ENCODE measurements around the gene PNPO. TPM values are rescaled to one million over a fixed set of nuclear protein-coding genes. Genes with fewer than 3 reads are reported as not detected.

Gene PNPO
- total RNA-seq, 2 experiments from 2014 or later: 37.9 to 44.0 TPM

GRCh38 chr17:47950448-47950847, 9.1 kb downstream of the PNPO start:
- ATAC-seq (no peak), DNase-seq (no peak)
- H3K9me3 Mint-ChIP-seq (ENCODE audit: insufficient read depth): no peaks in the 10 kb centered on the region
- H3K27me3 Mint-ChIP-seq (ENCODE audit: low read depth): no peaks in the 10 kb centered on the region
- peaks cover 39% of the 10 kb centered on the region for H3K36me3 Mint-ChIP-seq (ENCODE audit: low read depth)
- no peak overlapping the region for H3K4me3 Mint-ChIP-seq
- ChIA-PET POLR2A (interaction anchor here (0.9 to 3.8 kb wide), 2 partner anchors 17 to 20 kb away, joined by 3 to 21 read pairs; partner anchors contain the start of gene CDK5RAP3), CTCF (interaction anchor here (0.7 to 12.9 kb wide), 23 partner anchors 9 to 643 kb away, joined by 3 to 328 read pairs (median 5); partner anchors contain the start of genes CDK5RAP3, HOXB5, LRRC46 and MRPL10)
- peaks cover 38% of the 10 kb centered on the region for H3K4me1 Mint-ChIP-seq (ENCODE audit: low read depth)
- no peak overlapping the region for H3K27ac Mint-ChIP-seq

GRCh38 chr17:47952171-47953021, 11.0 kb downstream of the PNPO start:
- Mint-ChIP-seq H3K36me3 (ENCODE audit: low read depth) (peaks cover 20% of the 10 kb centered on the region), H3K9me3 (ENCODE audit: insufficient read depth) (no peaks in the 10 kb centered on the region), H3K4me1 (ENCODE audit: low read depth) (peaks cover 19% of the 10 kb centered on the region), H3K27ac (no peak overlapping the region), H3K4me3 (no peak overlapping the region), H3K27me3 (ENCODE audit: low read depth) (no peaks in the 10 kb centered on the region)
- CTCF ChIA-PET: interaction anchor here (1.1 to 12.9 kb wide), 5 partner anchors 11 to 128 kb away, joined by 3 to 328 read pairs (median 34); partner anchors contain the start of genes CDK5RAP3 and PNPO
- DNase-seq (no peak), ATAC-seq (no peak)
- POLR2A ChIA-PET: interaction anchor here (3.8 kb wide), 1 partner anchor 18 kb away, joined by 21 read pairs; the partner anchor contains the start of gene CDK5RAP3

- no peaks in the 10 kb centered on the region for H3K27me3 Mint-ChIP-seq (ENCODE audit: low read depth)
- CTCF ChIA-PET: interaction anchor here (4.2 to 10.1 kb wide), 3 partner anchors 8 to 62 kb away, joined by 44 to 120 read pairs (median 52); partner anchors contain the start of gene CDK5RAP3
Observed at GRCh38 chr17:47953909-47954308, 12.5 kb downstream of the PNPO start.

GRCh38 chr17:47955497-47956461, 14.4 kb downstream of the PNPO start:
- no peaks in the 10 kb centered on the region for H3K4me1 Mint-ChIP-seq (ENCODE audit: low read depth)
- H3K36me3 Mint-ChIP-seq (ENCODE audit: low read depth): peaks cover 2% of the 10 kb centered on the region
- DNase-seq: no peak
- ChIA-PET POLR2A (interaction anchor here (0.6 to 1.1 kb wide), 3 partner anchors 8 to 55 kb away, joined by 3 to 6 read pairs (median 4); partner anchors contain the start of gene PNPO), CTCF (interaction anchor here (1.2 to 7.7 kb wide), 6 partner anchors 10 to 66 kb away, joined by 3 to 52 read pairs (median 4); partner anchors contain the start of gene CDK5RAP3)
- no peaks in the 10 kb centered on the region for H3K9me3 Mint-ChIP-seq (ENCODE audit: insufficient read depth)
- H3K27ac Mint-ChIP-seq: no peak overlapping the region
- ATAC-seq: no peak
- H3K4me3 Mint-ChIP-seq: no peak overlapping the region
- no peaks in the 10 kb centered on the region for H3K27me3 Mint-ChIP-seq (ENCODE audit: low read depth)

More at GRCh38 chr17:47953909-47954308, 12.5 kb downstream of the PNPO start:
- no peak overlapping the region for H3K4me3 Mint-ChIP-seq
- H3K4me1 Mint-ChIP-seq (ENCODE audit: low read depth): peaks cover 13% of the 10 kb centered on the region
- no peak overlapping the region for H3K27ac Mint-ChIP-seq
- H3K36me3 Mint-ChIP-seq (ENCODE audit: low read depth): peaks cover 11% of the 10 kb centered on the region
- POLR2A ChIA-PET: interaction anchor here (0.6 to 1.1 kb wide), 2 partner anchors 12 to 37 kb away, joined by 3 to 5 read pairs; partner anchors contain the start of gene PNPO
- no peak for DNase-seq
- H3K9me3 Mint-ChIP-seq (ENCODE audit: insufficient read depth): no peaks in the 10 kb centered on the region
- ATAC-seq: no peak

- no peaks in the 10 kb centered on the region for H3K4me1 Mint-ChIP-seq (ENCODE audit: low read depth)
Observed at GRCh38 chr17:47956791-47957590, 15.6 kb downstream of the PNPO start.

GRCh38 chr17:47957591-47958490, 16.5 kb downstream of the PNPO start, which contains the start of gene PRR15L:
TSS of gene PRR15L (minus strand) at chr17:47957883. CDS start at chr17:47953234, 4,649 bp downstream.
- POLR2A ChIA-PET: interaction anchor here (1.2 to 1.6 kb wide), 2 partner anchors 13 to 62 kb away, joined by 3 to 4 read pairs; partner anchors contain the start of gene CDK5RAP3
- H3K4me3 Mint-ChIP-seq: no peak within 1 kb of the TSS
- peaks cover 1% of the 10 kb centered on the region for H3K36me3 Mint-ChIP-seq (ENCODE audit: low read depth)
- CTCF ChIA-PET: interaction anchor here (1.1 to 7.7 kb wide), 3 partner anchors 9 to 12 kb away, joined by 5 to 52 read pairs (median 44); partner anchors contain the start of gene CDK5RAP3
- H3K27me3 Mint-ChIP-seq (ENCODE audit: low read depth): no peaks in the 10 kb centered on the region
- no peak for DNase-seq
- no peaks in the 10 kb centered on the region for H3K9me3 Mint-ChIP-seq (ENCODE audit: insufficient read depth)
- no peaks in the 10 kb centered on the region for H3K4me1 Mint-ChIP-seq (ENCODE audit: low read depth)
- no peak for ATAC-seq
- H3K27ac Mint-ChIP-seq: no peak within 1 kb of the TSS

More at GRCh38 chr17:47956791-47957590, 15.6 kb downstream of the PNPO start:
- no peaks in the 10 kb centered on the region for H3K9me3 Mint-ChIP-seq (ENCODE audit: insufficient read depth)
- ATAC-seq (no peak), DNase-seq (no peak)
- H3K27ac Mint-ChIP-seq: no peak overlapping the region
- H3K4me3 Mint-ChIP-seq: no peak overlapping the region
- ChIA-PET POLR2A (interaction anchor here (0.7 to 1.6 kb wide), 4 partner anchors 14 to 61 kb away, joined by 3 to 6 read pairs (median 4); partner anchors contain the start of genes CDK5RAP3 and PNPO), CTCF (interaction anchor here (1.1 to 7.7 kb wide), 5 partner anchors 8 to 67 kb away, joined by 3 to 52 read pairs (median 5); partner anchors contain the start of gene CDK5RAP3)
- no peaks in the 10 kb centered on the region for H3K27me3 Mint-ChIP-seq (ENCODE audit: low read depth)
- H3K36me3 Mint-ChIP-seq (ENCODE audit: low read depth): peaks cover 2% of the 10 kb centered on the region

- POLR2A ChIA-PET: no interaction called here
- CTCF ChIA-PET: interaction anchor here (2.3 to 7.7 kb wide), 3 partner anchors 10 to 13 kb away, joined by 16 to 52 read pairs (median 16); partner anchors contain the start of gene CDK5RAP3
- H3K4me1 Mint-ChIP-seq (ENCODE audit: low read depth): no peaks in the 10 kb centered on the region
- H3K9me3 Mint-ChIP-seq (ENCODE audit: insufficient read depth): no peaks in the 10 kb centered on the region
- no peaks in the 10 kb centered on the region for H3K36me3 Mint-ChIP-seq (ENCODE audit: low read depth)
- H3K4me3 Mint-ChIP-seq: no peak overlapping the region
- H3K27me3 Mint-ChIP-seq (ENCODE audit: low read depth): no peaks in the 10 kb centered on the region
- ATAC-seq (no peak), DNase-seq (no peak)
- no peak overlapping the region for H3K27ac Mint-ChIP-seq
Observed at GRCh38 chr17:47959825-47960655, 18.7 kb downstream of the PNPO start.

- H3K9me3 Mint-ChIP-seq (ENCODE audit: insufficient read depth): no peaks in the 10 kb centered on the region
- no peak overlapping the region for H3K27ac Mint-ChIP-seq
- no peaks in the 10 kb centered on the region for H3K27me3 Mint-ChIP-seq (ENCODE audit: low read depth)
- DNase-seq (no peak), ATAC-seq (no peak)
- ChIA-PET POLR2A (no interaction called here), CTCF (interaction anchor here (1.0 to 2.1 kb wide), 6 partner anchors 9 to 15 kb away, joined by 3 to 8 read pairs (median 4); partner anchors contain the start of gene CDK5RAP3)
- no peaks in the 10 kb centered on the region for H3K36me3 Mint-ChIP-seq (ENCODE audit: low read depth)
- H3K4me1 Mint-ChIP-seq (ENCODE audit: low read depth): no peaks in the 10 kb centered on the region
- H3K4me3 Mint-ChIP-seq: no peak overlapping the region
Observed at GRCh38 chr17:47961406-47961805, 20.0 kb downstream of the PNPO start.

GRCh38 chr17:47962901-47963300, 21.5 kb downstream of the PNPO start:
- Mint-ChIP-seq H3K27ac (no peak overlapping the region), H3K4me3 (no peak overlapping the region), H3K4me1 (ENCODE audit: low read depth) (no peaks in the 10 kb centered on the region), H3K36me3 (ENCODE audit: low read depth) (no peaks in the 10 kb centered on the region), H3K9me3 (ENCODE audit: insufficient read depth) (no peaks in the 10 kb centered on the region), H3K27me3 (ENCODE audit: low read depth) (no peaks in the 10 kb centered on the region)
- ChIA-PET POLR2A (no interaction called here), CTCF (interaction anchor here (2.1 kb wide), 1 partner anchor 8 kb away, joined by 8 read pairs; the partner anchor contains the start of gene CDK5RAP3)
- DNase-seq (no peak), ATAC-seq (no peak)
